ENCODE results near the gene CIDEC. TPM values are rescaled to one million over a fixed set of nuclear protein-coding genes. Genes with fewer than 3 reads are reported as not detected.
A peak's percentile ranks its signal among the peaks of the same experiment; 100 is the strongest.

Gene CIDEC
- total and polyA plus RNA-seq, 2 of the 13 experiments (the other 11 are each of a cell fraction or from before 2014, with no cell fraction given), result 2.5 to 10.4 TPM

- TF ChIP-seq GMEB1 (CRISPR knock-in tag; IDR thresholded peaks at IDR 0.05; ENCODE audit: borderline replicate concordance), result no peak; the same call in 1 of the 2 replicates
- TF ChIP-seq ZKSCAN8 (CRISPR knock-in tag; IDR thresholded peaks at IDR 0.05; ENCODE audit: borderline replicate concordance), result peak; percentile 38; the same call in 1 of the 2 replicates
- TF ChIP-seq DNMT1 (CRISPR knock-in tag; IDR thresholded peaks at IDR 0.05), result no peak
- TF ChIP-seq, protein P1, sequence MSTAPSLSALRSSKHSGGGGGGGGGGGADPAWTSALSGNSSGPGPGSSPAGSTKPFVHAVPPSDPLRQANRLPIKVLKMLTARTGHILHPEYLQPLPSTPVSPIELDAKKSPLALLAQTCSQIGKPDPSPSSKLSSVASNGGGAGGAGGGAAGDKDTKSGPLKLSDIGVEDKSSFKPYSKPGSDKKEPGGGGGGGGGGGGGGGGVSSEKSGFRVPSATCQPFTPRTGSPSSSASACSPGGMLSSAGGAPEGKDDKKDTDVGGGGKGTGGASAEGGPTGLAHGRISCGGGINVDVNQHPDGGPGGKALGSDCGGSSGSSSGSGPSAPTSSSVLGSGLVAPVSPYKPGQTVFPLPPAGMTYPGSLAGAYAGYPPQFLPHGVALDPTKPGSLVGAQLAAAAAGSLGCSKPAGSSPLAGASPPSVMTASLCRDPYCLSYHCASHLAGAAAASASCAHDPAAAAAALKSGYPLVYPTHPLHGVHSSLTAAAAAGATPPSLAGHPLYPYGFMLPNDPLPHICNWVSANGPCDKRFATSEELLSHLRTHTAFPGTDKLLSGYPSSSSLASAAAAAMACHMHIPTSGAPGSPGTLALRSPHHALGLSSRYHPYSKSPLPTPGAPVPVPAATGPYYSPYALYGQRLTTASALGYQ (CRISPR knock-in tag; IDR thresholded peaks at IDR 0.05), result 0 out of 2 replicates have a peak, but pooled peaks have one; percentile 32
- TF ChIP-seq, protein P2, sequence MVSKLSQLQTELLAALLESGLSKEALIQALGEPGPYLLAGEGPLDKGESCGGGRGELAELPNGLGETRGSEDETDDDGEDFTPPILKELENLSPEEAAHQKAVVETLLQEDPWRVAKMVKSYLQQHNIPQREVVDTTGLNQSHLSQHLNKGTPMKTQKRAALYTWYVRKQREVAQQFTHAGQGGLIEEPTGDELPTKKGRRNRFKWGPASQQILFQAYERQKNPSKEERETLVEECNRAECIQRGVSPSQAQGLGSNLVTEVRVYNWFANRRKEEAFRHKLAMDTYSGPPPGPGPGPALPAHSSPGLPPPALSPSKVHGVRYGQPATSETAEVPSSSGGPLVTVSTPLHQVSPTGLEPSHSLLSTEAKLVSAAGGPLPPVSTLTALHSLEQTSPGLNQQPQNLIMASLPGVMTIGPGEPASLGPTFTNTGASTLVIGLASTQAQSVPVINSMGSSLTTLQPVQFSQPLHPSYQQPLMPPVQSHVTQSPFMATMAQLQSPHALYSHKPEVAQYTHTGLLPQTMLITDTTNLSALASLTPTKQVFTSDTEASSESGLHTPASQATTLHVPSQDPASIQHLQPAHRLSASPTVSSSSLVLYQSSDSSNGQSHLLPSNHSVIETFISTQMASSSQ (IDR thresholded peaks at IDR 0.05; ENCODE audit: low read depth), result no peak
- TF ChIP-seq, protein P2 (CRISPR knock-in tag; IDR thresholded peaks at IDR 0.05; ENCODE audit: borderline replicate concordance), result no peak; the same call in 1 of the 2 replicates
- peak; percentile 73 for TF ChIP-seq SALL1 (CRISPR knock-in tag; IDR thresholded peaks at IDR 0.05)
- TF ChIP-seq ZBTB7A (CRISPR knock-in tag; IDR thresholded peaks at IDR 0.05), result peak; percentile 24; the same call in 1 of the 2 replicates
- TF ChIP-seq PRMT3 (CRISPR knock-in tag; IDR thresholded peaks at IDR 0.05; ENCODE audit: borderline replicate concordance, low read depth), result 0 out of 2 replicates have a peak, but pooled peaks have one; percentile 19
- TF ChIP-seq, protein P3, sequence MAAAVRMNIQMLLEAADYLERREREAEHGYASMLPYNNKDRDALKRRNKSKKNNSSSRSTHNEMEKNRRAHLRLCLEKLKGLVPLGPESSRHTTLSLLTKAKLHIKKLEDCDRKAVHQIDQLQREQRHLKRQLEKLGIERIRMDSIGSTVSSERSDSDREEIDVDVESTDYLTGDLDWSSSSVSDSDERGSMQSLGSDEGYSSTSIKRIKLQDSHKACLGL (CRISPR knock-in tag; IDR thresholded peaks at IDR 0.05), result no peak
- no peak for TF ChIP-seq ZNF781 (CRISPR knock-in tag; IDR thresholded peaks at IDR 0.05; ENCODE audit: borderline replicate concordance, not compliant biosample characterization)
- peak; percentile 59 for TF ChIP-seq HDAC2 (CRISPR knock-in tag; IDR thresholded peaks at IDR 0.05)
- TF ChIP-seq, protein P4, sequence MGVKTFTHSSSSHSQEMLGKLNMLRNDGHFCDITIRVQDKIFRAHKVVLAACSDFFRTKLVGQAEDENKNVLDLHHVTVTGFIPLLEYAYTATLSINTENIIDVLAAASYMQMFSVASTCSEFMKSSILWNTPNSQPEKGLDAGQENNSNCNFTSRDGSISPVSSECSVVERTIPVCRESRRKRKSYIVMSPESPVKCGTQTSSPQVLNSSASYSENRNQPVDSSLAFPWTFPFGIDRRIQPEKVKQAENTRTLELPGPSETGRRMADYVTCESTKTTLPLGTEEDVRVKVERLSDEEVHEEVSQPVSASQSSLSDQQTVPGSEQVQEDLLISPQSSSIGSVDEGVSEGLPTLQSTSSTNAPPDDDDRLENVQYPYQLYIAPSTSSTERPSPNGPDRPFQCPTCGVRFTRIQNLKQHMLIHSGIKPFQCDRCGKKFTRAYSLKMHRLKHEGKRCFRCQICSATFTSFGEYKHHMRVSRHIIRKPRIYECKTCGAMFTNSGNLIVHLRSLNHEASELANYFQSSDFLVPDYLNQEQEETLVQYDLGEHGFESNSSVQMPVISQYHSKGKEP (CRISPR knock-in tag; IDR thresholded peaks at IDR 0.05), result no peak
- TF ChIP-seq ZFP36L2 (CRISPR knock-in tag; IDR thresholded peaks at IDR 0.05), result no peak
- peak; percentile 51; the same call in 1 of the 2 replicates for TF ChIP-seq ZNF790 (CRISPR knock-in tag; IDR thresholded peaks at IDR 0.05; ENCODE audit: borderline replicate concordance)
- no peak for TF ChIP-seq ZNF44 (CRISPR knock-in tag; IDR thresholded peaks at IDR 0.05)
- TF ChIP-seq HNRNPL (IDR thresholded peaks at IDR 0.05; ENCODE audit: low read depth, low read length), result peak; percentile 56; the same call in 1 of the 2 replicates
- 0 out of 2 replicates have a peak, but pooled peaks have one; percentile 55 for TF ChIP-seq ZBTB42 (CRISPR knock-in tag; IDR thresholded peaks at IDR 0.05)
- TF ChIP-seq ZNF143 (CRISPR knock-in tag; IDR thresholded peaks at IDR 0.05), result no peak
These were observed 17.5 kb downstream of the CIDEC start (continued) for GRCh38 chr3:9862391-9863057.

All from HepG2 (cell line).